Ishikawa (cell line): ENCODE results near the gene MAP2K3.

ENCODE experiments used
- CEBPB ChIP-seq: IDR thresholded peaks from 2 replicates; pipeline ENCODE4 v1.6.1; 2012
- CREB1 ChIP-seq: IDR thresholded peaks from 2 replicates; pipeline ENCODE4 v1.6.1; 2012; ENCODE audit warnings: low read depth
- EGR1 ChIP-seq: IDR thresholded peaks from 2 replicates; pipeline ENCODE4 v1.6.1; 2012
- EP300 ChIP-seq: IDR thresholded peaks from 2 replicates; pipeline ENCODE4 v1.6.1; 2012; ENCODE audit warnings: borderline replicate concordance
- RAD21 ChIP-seq: IDR thresholded peaks from 2 replicates; pipeline ENCODE4 v1.6.1; 2012; ENCODE audit warnings: low read depth
- REST ChIP-seq: IDR thresholded peaks from 2 replicates; pipeline ENCODE4 v1.6.1; 2012; ENCODE audit warnings: low read depth, mild to moderate bottlenecking
- TAF1 ChIP-seq: IDR thresholded peaks from 2 replicates; pipeline ENCODE4 v1.6.1; 2012; ENCODE audit warnings: low read depth, mild to moderate bottlenecking
- TCF12 ChIP-seq: IDR thresholded peaks from 2 replicates; pipeline ENCODE4 v1.6.1; 2012; ENCODE audit warnings: low read depth
- ZBTB7A ChIP-seq: IDR thresholded peaks from 2 replicates; pipeline ENCODE4 v1.6.1; 2012; ENCODE audit warnings: low read depth
- TF ChIP-seq, protein P1 (sequence below): IDR thresholded peaks from 2 replicates; pipeline ENCODE4 v1.6.1; 2012

DNA sequence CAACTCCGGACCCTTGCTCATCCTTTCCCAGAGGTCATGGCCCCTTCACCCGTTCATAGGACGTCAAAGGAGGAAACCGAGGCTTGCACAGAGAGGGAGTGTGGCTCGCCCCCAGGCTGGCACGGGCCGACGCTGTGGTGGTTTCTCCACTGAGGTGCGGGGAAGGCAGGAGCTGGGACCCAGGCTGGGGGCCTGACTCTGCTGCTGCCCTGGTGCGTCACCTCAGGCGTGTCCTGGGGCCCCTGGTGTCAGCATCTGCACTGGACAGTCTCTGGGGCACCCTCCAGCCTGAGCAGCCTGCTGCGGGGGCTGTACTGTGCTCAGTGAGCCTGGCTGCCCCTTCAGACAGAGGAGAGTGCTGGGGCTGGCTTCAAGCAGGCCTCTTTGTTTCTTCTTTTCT, 7.4 kb downstream of the MAP2K3 start:
- TF ChIP-seq RAD21 (no peak), EP300 (no peak), CEBPB (no peak), CREB1 (no peak), TAF1 (no peak), REST (no peak), EGR1 (no peak), ZBTB7A (no peak), TCF12 (no peak)
- TF ChIP-seq, protein P1, sequence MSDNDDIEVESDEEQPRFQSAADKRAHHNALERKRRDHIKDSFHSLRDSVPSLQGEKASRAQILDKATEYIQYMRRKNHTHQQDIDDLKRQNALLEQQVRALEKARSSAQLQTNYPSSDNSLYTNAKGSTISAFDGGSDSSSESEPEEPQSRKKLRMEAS = no peak
